Vagina (tissue), 2 donors: ENCODE results near the gene TTC32. TPM values are rescaled to one million over a fixed set of nuclear protein-coding genes. Genes with fewer than 3 reads are reported as not detected.

Source experiments
- DNase-seq, 2 donors: peaks; one replicate each; pipeline ENCODE4 v3.0.0-alpha.2; 2017; ENCODE audit errors: extremely low spot score in 2 of 2
- H3K27ac ChIP-seq: fragments of 200-600 bp; sonication (generic); one replicate; pipeline ENCODE4 v1.5.1; 2019
- H3K27me3 ChIP-seq: fragments of 200-600 bp; sonication (generic); one replicate; pipeline ENCODE4 v1.5.1; 2019
- H3K36me3 ChIP-seq, 2 donors: fragments of 200-600 bp; sonication (generic); one replicate each; pipeline ENCODE4 v1.5.1; 2017 to 2019
- H3K4me1 ChIP-seq: fragments of 200-600 bp; sonication (generic); one replicate; pipeline ENCODE4 v1.5.1; 2019
- H3K4me3 ChIP-seq, 2 donors: fragments of 200-600 bp; sonication (generic); 1 replicate in 1 of 2; 2 replicates in 1 of 2; pipeline ENCODE4 v1.5.1; 2016 to 2019
- H3K9me3 ChIP-seq: fragments of 200-600 bp; sonication (generic); one replicate; pipeline ENCODE4 v1.5.1; 2019
- CTCF ChIP-seq, 3 experiments: fragments of 450-650 bp in 2 of 3; fragments of 200-600 bp in 1 of 3; sonication (generic) in 1 of 3; IDR thresholded peaks; one replicate each; pipeline ENCODE4 v1.5.1; 2017 to 2019; ENCODE audit warnings: antibody characterized with exemption in 3 of 3, mild to moderate bottlenecking in 2 of 3, moderate library complexity in 2 of 3
- POLR2A ChIP-seq, 2 donors: fragments of 450-650 bp; IDR thresholded peaks; one replicate each; pipeline ENCODE4 v1.6.1; 2017; ENCODE audit warnings: antibody characterized with exemption in 2 of 2, mild to moderate bottlenecking in 2 of 2, moderate library complexity in 2 of 2
- POLR2AphosphoS5 ChIP-seq, 2 donors: sonication (generic); formaldehyde crosslinking; IDR thresholded peaks; one replicate each; pipeline ENCODE4 v1.9.0; 2017; ENCODE audit warnings: antibody characterized with exemption in 2 of 2, mild to moderate bottlenecking in 2 of 2, low read depth in 1 of 2; ENCODE audit not compliant: insufficient read depth in 1 of 2
- intact Hi-C: fragments of 100-400 bp; cut with DNase I; formaldehyde crosslinking; loops from one replicate; pipeline ENCODE4 v1.15.1; 2023
- total RNA-seq: library from RNA; depleted of rRNA; stranded (reverse); fragments of >200 nt; gene quantifications from one replicate; pipeline ENCODE4 v1.2.3, GENCODE V29; 2016

Gene TTC32
- total RNA-seq, 1 donor from 2014 or later, result 15.2 TPM

GRCh38 chr2:19943189-19943588, 41.4 kb upstream of the TTC32 start:
- Histone ChIP-seq H3K4me3 (no peak overlapping the region), H3K27ac (no peak overlapping the region), H3K4me1 (no peaks in the 10 kb centered on the region), H3K27me3 (no peaks in the 10 kb centered on the region), H3K36me3 (no peaks in the 10 kb centered on the region), H3K9me3 (no peaks in the 10 kb centered on the region)
- TF ChIP-seq POLR2A (IDR thresholded peaks at IDR 0.05), result no peak
- no peak for TF ChIP-seq CTCF (IDR thresholded peaks at IDR 0.05)
- no peak for TF ChIP-seq POLR2AphosphoS5 (IDR thresholded peaks at IDR 0.05; ENCODE audit: insufficient read depth in 1 of 2, low read depth in 1 of 2)
- no peak for DNase-seq
- intact Hi-C loops, result no loop called here

- Histone ChIP-seq H3K4me1 (no peaks in the 10 kb centered on the region), H3K36me3 (peaks cover 0 to 7% of the 10 kb centered on the region in 2 donors), H3K27me3 (no peaks in the 10 kb centered on the region), H3K27ac (no peak overlapping the region), H3K4me3 (no peak overlapping the region), H3K9me3 (no peaks in the 10 kb centered on the region)
- no peak for DNase-seq
- intact Hi-C loops, result no loop called here
- TF ChIP-seq CTCF (IDR thresholded peaks at IDR 0.05) (no peak), POLR2AphosphoS5 (IDR thresholded peaks at IDR 0.05; ENCODE audit: insufficient read depth in 1 of 2, low read depth in 1 of 2) (no peak), POLR2A (IDR thresholded peaks at IDR 0.05) (no peak)
Observed at GRCh38 chr2:19942199-19942598, 40.4 kb upstream of the TTC32 start.

- Histone ChIP-seq H3K9me3 (no peaks in the 10 kb centered on the region), H3K4me1 (no peaks in the 10 kb centered on the region), H3K27me3 (no peaks in the 10 kb centered on the region), H3K27ac (no peak overlapping the region), H3K4me3 (no peak overlapping the region), H3K36me3 (peaks cover 0 to 15% of the 10 kb centered on the region in 2 donors)
- intact Hi-C loops, result no loop called here
- TF ChIP-seq CTCF (IDR thresholded peaks at IDR 0.05) (no peak), POLR2A (IDR thresholded peaks at IDR 0.05) (no peak)
- DNase-seq, result no peak
Observed at GRCh38 chr2:19937004-19937403, 35.2 kb upstream of the TTC32 start.

- no peak overlapping the region for H3K27ac ChIP-seq
- intact Hi-C loops, result no loop called here
- no peaks in the 10 kb centered on the region for H3K27me3 ChIP-seq
- H3K36me3 ChIP-seq, result peaks cover 0 to 15% of the 10 kb centered on the region in 2 donors
- H3K4me1 ChIP-seq, result no peaks in the 10 kb centered on the region
- no peak overlapping the region for H3K4me3 ChIP-seq
- no peaks in the 10 kb centered on the region for H3K9me3 ChIP-seq
- TF ChIP-seq CTCF (IDR thresholded peaks at IDR 0.05) (no peak), POLR2A (IDR thresholded peaks at IDR 0.05) (no peak), POLR2AphosphoS5 (IDR thresholded peaks at IDR 0.05; ENCODE audit: insufficient read depth in 1 of 2, low read depth in 1 of 2) (no peak)
- DNase-seq, result no peak
Observed at GRCh38 chr2:19936203-19936602, 34.4 kb upstream of the TTC32 start.

- Histone ChIP-seq H3K27ac (no peak overlapping the region), H3K9me3 (no peaks in the 10 kb centered on the region), H3K27me3 (no peaks in the 10 kb centered on the region), H3K36me3 (peaks cover 0 to 37% of the 10 kb centered on the region in 2 donors), H3K4me1 (no peaks in the 10 kb centered on the region), H3K4me3 (no peak overlapping the region)
- DNase-seq, result no peak
- TF ChIP-seq CTCF (IDR thresholded peaks at IDR 0.05), result no peak
- TF ChIP-seq POLR2A (IDR thresholded peaks at IDR 0.05), result no peak
- no peak for TF ChIP-seq POLR2AphosphoS5 (IDR thresholded peaks at IDR 0.05; ENCODE audit: insufficient read depth in 1 of 2, low read depth in 1 of 2)
- intact Hi-C loops, result no loop called here
Observed at GRCh38 chr2:19933351-19933981, 31.7 kb upstream of the TTC32 start.
